ENCODE data around the gene DNM2.

DNM2 gene

GRCh38 chr19:10846500-10847202, 128.8 kb downstream of the DNM2 start:
- no peak overlapping the region for H3K4me3 ChIP-seq (ENCODE audit: low read length)
- no peaks in the 10 kb centered on the region for H3K9me3 ChIP-seq (ENCODE audit: control insufficient read depth, insufficient read depth, low read length)
- H3K27me3 ChIP-seq (ENCODE audit: control insufficient read depth, low read length), result peaks cover 4% of the 10 kb centered on the region; the same call in 1 of the 2 replicates
- H3K4me2 ChIP-seq (ENCODE audit: low read length), result no peak overlapping the region
- no peaks in the 10 kb centered on the region for H3F3A ChIP-seq (ENCODE audit: control insufficient read depth, insufficient read depth)
- H3K9me2 ChIP-seq (replicated peaks; ENCODE audit: control insufficient read depth, low read length), result no peaks in the 10 kb centered on the region
- TF ChIP-seq EZH2phosphoT487 (IDR thresholded peaks at IDR 0.05; ENCODE audit: borderline replicate concordance, low read length), result no peak
- TF ChIP-seq CTCF (IDR thresholded peaks at IDR 0.05; ENCODE audit: low read depth, low read length, poor library complexity, severe bottlenecking), result no peak
- H3K27ac ChIP-seq (ENCODE audit: low read depth, low read length), result no peak overlapping the region
- no peaks in the 10 kb centered on the region for H3K36me3 ChIP-seq (ENCODE audit: control insufficient read depth, low read length)
- H4K20me1 ChIP-seq (ENCODE audit: control insufficient read depth, insufficient read depth, low read depth, low read length), result no peaks in the 10 kb centered on the region
- H3K79me2 ChIP-seq (ENCODE audit: control insufficient read depth, low read length), result no peaks in the 10 kb centered on the region
- peaks cover 8% of the 10 kb centered on the region for H3K4me1 ChIP-seq (ENCODE audit: control insufficient read depth, low read length)

- Histone ChIP-seq H3K4me1 (ENCODE audit: control insufficient read depth, low read length) (peaks cover 8% of the 10 kb centered on the region), H4K20me1 (ENCODE audit: control insufficient read depth, insufficient read depth, low read depth, low read length) (no peaks in the 10 kb centered on the region), H3K9me2 (replicated peaks; ENCODE audit: control insufficient read depth, low read length) (no peaks in the 10 kb centered on the region), H3K4me3 (ENCODE audit: low read length) (peak within 1 kb of the TSS; percentile 36), H3K27me3 (ENCODE audit: control insufficient read depth, low read length) (peaks cover 4% of the 10 kb centered on the region; the same call in 1 of the 2 replicates), H3K27ac (ENCODE audit: low read depth, low read length) (no peak within 1 kb of the TSS), H3F3A (ENCODE audit: control insufficient read depth, insufficient read depth) (no peaks in the 10 kb centered on the region), H3K4me2 (ENCODE audit: low read length) (peak within 1 kb of the TSS; percentile 46), H3K79me2 (ENCODE audit: control insufficient read depth, low read length) (no peaks in the 10 kb centered on the region), H3K36me3 (ENCODE audit: control insufficient read depth, low read length) (no peaks in the 10 kb centered on the region), H3K9me3 (ENCODE audit: control insufficient read depth, insufficient read depth, low read length) (no peaks in the 10 kb centered on the region)
- TF ChIP-seq EZH2phosphoT487 (IDR thresholded peaks at IDR 0.05; ENCODE audit: borderline replicate concordance, low read length) (no peak), CTCF (IDR thresholded peaks at IDR 0.05; ENCODE audit: low read depth, low read length, poor library complexity, severe bottlenecking) (no peak)
These were observed 130.5 kb downstream of the DNM2 start, which contains the start of gene C19orf38 for GRCh38 chr19:10848230-10848856. Gene C19orf38 (plus strand): TSS chr19:10848415. CDS start chr19:10848509, 94 bp downstream.

- no peaks in the 10 kb centered on the region for H4K20me1 ChIP-seq (ENCODE audit: control insufficient read depth, insufficient read depth, low read depth, low read length)
- no peak overlapping the region for H3K27ac ChIP-seq (ENCODE audit: low read depth, low read length)
- TF ChIP-seq EZH2phosphoT487 (IDR thresholded peaks at IDR 0.05; ENCODE audit: borderline replicate concordance, low read length), result no peak
- H3K4me2 ChIP-seq (ENCODE audit: low read length), result no peak overlapping the region
- no peaks in the 10 kb centered on the region for H3K9me2 ChIP-seq (replicated peaks; ENCODE audit: control insufficient read depth, low read length)
- no peaks in the 10 kb centered on the region for H3F3A ChIP-seq (ENCODE audit: control insufficient read depth, insufficient read depth)
- no peak overlapping the region for H3K4me3 ChIP-seq (ENCODE audit: low read length)
- peaks cover 4% of the 10 kb centered on the region; the same call in 1 of the 2 replicates for H3K27me3 ChIP-seq (ENCODE audit: control insufficient read depth, low read length)
- peaks cover 8% of the 10 kb centered on the region for H3K4me1 ChIP-seq (ENCODE audit: control insufficient read depth, low read length)
- no peaks in the 10 kb centered on the region for H3K79me2 ChIP-seq (ENCODE audit: control insufficient read depth, low read length)
- H3K36me3 ChIP-seq (ENCODE audit: control insufficient read depth, low read length), result no peaks in the 10 kb centered on the region
- no peaks in the 10 kb centered on the region for H3K9me3 ChIP-seq (ENCODE audit: control insufficient read depth, insufficient read depth, low read length)
These were observed 132.8 kb downstream of the DNM2 start for GRCh38 chr19:10850631-10851030.
